GM08714 (cell line): Measurements from ENCODE around the gene MAD2L2.

Source experiments
- H3K4me3 ChIP-seq: fragments of 200-500 bp; sonication (Bioruptor generic); 2 replicates; pipeline ENCODE4 v1.5.1; 2014; ENCODE audit warnings: mild to moderate bottlenecking, low read length, inconsistent platforms
- ZNF274 ChIP-seq: IDR thresholded peaks from 2 replicates; pipeline ENCODE4 v1.6.1; 2012; ENCODE audit warnings: mild to moderate bottlenecking, low read depth, low read length

The MAD2L2 gene

GRCh38 chr1:11626551-11626950, 54.4 kb downstream of the MAD2L2 start:
- H3K4me3 ChIP-seq, result no peak overlapping the region
- no peak for TF ChIP-seq ZNF274
